Panc1 (cell line): ENCODE results near the gene RNF17.
A peak's percentile ranks its signal among the peaks of the same experiment; 100 is the strongest.

Experiments
- CTCF ChIP-seq: fragments of 450-650 bp; IDR thresholded peaks from 2 replicates; pipeline ENCODE4 v1.5.1; 2017; ENCODE audit warnings: mild to moderate bottlenecking
- POLR2AphosphoS5 ChIP-seq: IDR thresholded peaks from 2 replicates; pipeline ENCODE4 v1.6.1; 2012; ENCODE audit warnings: mild to moderate bottlenecking, low read depth, low read length, moderate library complexity
- TCF7L2 ChIP-seq: IDR thresholded peaks from 2 replicates; pipeline ENCODE4 v1.6.1; 2011; ENCODE audit warnings: mild to moderate bottlenecking, low read depth, low read length, inconsistent platforms

GRCh38 chr13:24746618-24747247 is 17.2 kb upstream of the RNF17 start:
- TF ChIP-seq CTCF (peak; percentile 54), TCF7L2 (no peak), POLR2AphosphoS5 (no peak)
